IMR-90 (cell line): Measurements from ENCODE around the gene SPDYE4. TPM values are rescaled to one million over a fixed set of nuclear protein-coding genes. Genes with fewer than 3 reads are reported as not detected.

ENCODE experiments used
- ATAC-seq: fragments of 200-7000 bp; cut with Tn5 transposase; 2 replicates; pipeline ENCODE4 v1.9.1; 2020; ENCODE audit warnings: low read depth, mild to moderate bottlenecking, moderate library complexity
- BruUV-seq: library from RNA; stranded (reverse); fragments of 400-500 nt; replicated peaks from 2 replicates; lab custom pipeline; 2021; lab: Mats Ljungman, UMichigan
- CTCF ChIA-PET: fragments of 300-600 bp; formaldehyde crosslinking; extraction: SDS; loops from one replicate; lab custom pipeline; 2021; ENCODE audit warnings: antibody characterized with exemption; lab: Yijun Ruan, JAX
- POLR2A ChIA-PET: fragments of 300-600 bp; sonication (Branson Sonifier 250); formaldehyde crosslinking; loops from one replicate; lab custom pipeline; 2022; ENCODE audit warnings: antibody characterized with exemption; ENCODE audit not compliant: unreplicated experiment; lab: Charles Lee
- DNase-seq: peaks from one replicate; pipeline ENCODE4 v3.0.0; 2013
- H2AFZ ChIP-seq: replicated peaks from 2 replicates; pipeline ENCODE3; 2013; ENCODE audit warnings: low read length, mild to moderate bottlenecking; ENCODE audit not compliant: poor library complexity
- H2AK5ac ChIP-seq: 2 replicates; pipeline ENCODE4 v1.6.1; 2013; ENCODE audit warnings: low read depth, low read length, inconsistent platforms
- H2AK9ac ChIP-seq: replicated peaks from 2 replicates; pipeline ENCODE3; 2013; ENCODE audit warnings: mild to moderate bottlenecking, low read depth, low read length, moderate library complexity; ENCODE audit not compliant: poor library complexity
- H2BK120ac ChIP-seq: 2 replicates; pipeline ENCODE4 v1.6.1; 2013; ENCODE audit warnings: low read depth, low read length, inconsistent platforms
- H2BK15ac ChIP-seq: 3 replicates; pipeline ENCODE4 v1.6.1; 2013; ENCODE audit warnings: low read depth, low read length, inconsistent platforms
- H2BK20ac ChIP-seq: 2 replicates; pipeline ENCODE4 v1.6.1; 2013; ENCODE audit warnings: low read depth, mild to moderate bottlenecking, inconsistent platforms, low read length, moderate library complexity
- H2BK5ac ChIP-seq: 2 replicates; pipeline ENCODE4 v1.6.1; 2013; ENCODE audit warnings: mild to moderate bottlenecking, low read depth, low read length, inconsistent platforms; ENCODE audit not compliant: poor library complexity, severe bottlenecking
- H3K14ac ChIP-seq: replicated peaks from 2 replicates; pipeline ENCODE4 v1.6.1; 2013; ENCODE audit warnings: low read depth, low read length, inconsistent platforms
- H3K18ac ChIP-seq: 2 replicates; pipeline ENCODE4 v1.6.1; 2013; ENCODE audit warnings: low read depth, low read length, control low read depth
- H3K23ac ChIP-seq: 2 replicates; pipeline ENCODE4 v1.6.1; 2013; ENCODE audit warnings: low read depth, low read length, inconsistent platforms
- H3K27ac ChIP-seq: 2 replicates; pipeline ENCODE4 v1.5.1; 2013; ENCODE audit warnings: mild to moderate bottlenecking, control low read depth, low read length; ENCODE audit not compliant: insufficient read depth
- H3K27me3 ChIP-seq: 2 replicates; pipeline ENCODE4 v1.6.1; 2013; ENCODE audit warnings: low read length; ENCODE audit not compliant: control insufficient read depth, insufficient read depth
- H3K36me3 ChIP-seq: 2 replicates; pipeline ENCODE4 v1.6.1; 2013; ENCODE audit warnings: low read length, mixed read lengths; ENCODE audit not compliant: control insufficient read depth, insufficient read depth
- H3K4ac ChIP-seq: 2 replicates; pipeline ENCODE4 v1.6.1; 2013; ENCODE audit warnings: low read depth, low read length, inconsistent platforms
- H3K4me1 ChIP-seq: 2 replicates; pipeline ENCODE4 v1.6.1; 2013; ENCODE audit warnings: low read length, mixed read lengths; ENCODE audit not compliant: control insufficient read depth, insufficient read depth
- H3K4me2 ChIP-seq: 2 replicates; pipeline ENCODE4 v1.6.1; 2013; ENCODE audit warnings: low read depth, mild to moderate bottlenecking, control low read depth, low read length, moderate library complexity
- H3K4me3 ChIP-seq: 2 replicates; pipeline ENCODE4 v1.5.1; 2013; ENCODE audit warnings: low read depth, mild to moderate bottlenecking, control low read depth, low read length, moderate library complexity; ENCODE audit not compliant: insufficient read depth
- H3K56ac ChIP-seq: 2 replicates; pipeline ENCODE4 v1.6.1; 2013; ENCODE audit warnings: low read length, inconsistent platforms; ENCODE audit not compliant: insufficient read depth; ENCODE audit errors: extremely low read depth
- H3K79me1 ChIP-seq, 2 experiments: 2 replicates each; pipeline ENCODE4 v1.6.1; 2013; ENCODE audit warnings: low read length in 2 of 2, inconsistent platforms in 1 of 2, low read depth in 1 of 2
- H3K9ac ChIP-seq: 2 replicates; pipeline ENCODE4 v1.6.1; 2013; ENCODE audit warnings: low read depth, low read length, control low read depth
- H3K9me1 ChIP-seq: 2 replicates; pipeline ENCODE4 v1.6.1; 2013; ENCODE audit warnings: low read length, inconsistent platforms; ENCODE audit not compliant: insufficient read depth
- H3K9me3 ChIP-seq: 2 replicates; pipeline ENCODE4 v1.6.1; 2013; ENCODE audit warnings: low read length; ENCODE audit not compliant: control insufficient read depth, insufficient read depth
- H4K20me1 ChIP-seq: 2 replicates; pipeline ENCODE4 v1.6.1; 2013; ENCODE audit warnings: low read length, inconsistent platforms; ENCODE audit not compliant: insufficient read depth
- H4K5ac ChIP-seq: 2 replicates; pipeline ENCODE4 v1.6.1; 2013; ENCODE audit warnings: mild to moderate bottlenecking, low read depth, low read length, control low read depth
- H4K8ac ChIP-seq, 2 experiments: 2 replicates each; pipeline ENCODE4 v1.6.1; 2013; ENCODE audit warnings: low read depth in 2 of 2, low read length in 2 of 2, control low read depth in 1 of 2, inconsistent platforms in 1 of 2
- H4K91ac ChIP-seq: 2 replicates; pipeline ENCODE4 v1.6.1; 2013; ENCODE audit warnings: low read depth, low read length, inconsistent platforms; ENCODE audit not compliant: insufficient read depth
- CEBPB ChIP-seq: IDR thresholded peaks from 2 replicates; pipeline ENCODE4 v1.6.1; 2012; ENCODE audit warnings: low read depth, low read length, improper control_type of control experiment
- CTCF ChIP-seq: conservative IDR thresholded peaks from 2 replicates; pipeline ENCODE4 v1.5.1; 2012; ENCODE audit warnings: mild to moderate bottlenecking, low read depth, low read length, improper control_type of control experiment
- MXI1 ChIP-seq: IDR thresholded peaks from 2 replicates; pipeline ENCODE4 v1.6.1; 2012; ENCODE audit warnings: low read depth, mild to moderate bottlenecking, low read length, moderate library complexity, borderline replicate concordance
- NFE2L2 ChIP-seq: fragments of 150-350 bp; IDR thresholded peaks from 2 replicates; pipeline ENCODE4 v1.6.1; 2016; ENCODE audit warnings: low read depth, mild to moderate bottlenecking, low read length
- WGBS, 2 experiments: methylation state at CpG; one replicate each; pipeline versions ENCODE4 v1.1.5 to v1.1.7; 2013; ENCODE audit warnings: missing lambda C conversion rate in 2 of 2; ENCODE audit not compliant: insufficient read length in 1 of 2; ENCODE audit errors: extremely low coverage in 2 of 2; 5-methylcytosine and 5-hydroxymethylcytosine counted together
- dilution Hi-C: fragments of 300-500 bp; cut with HindIII; formaldehyde crosslinking; loops from one replicate; pipeline ENCODE4 v1.14.3; 2018; ENCODE audit warnings: low sequenced_read_pairs; ENCODE audit not compliant: unreplicated experiment
- in situ Hi-C: fragments of 300-500 bp; cut with MboI; formaldehyde crosslinking; loops from 3 replicates; pipeline ENCODE4 v1.14.3; 2019; ENCODE audit warnings: low sequenced_read_pairs, inconsistent platforms, mixed read lengths
- intact Hi-C: fragments of 100-400 bp; cut with micrococcal nuclease; formaldehyde crosslinking; loops from 2 replicates; pipeline ENCODE4 v1.10.0; 2022
- polyA plus RNA-seq, 3 experiments: library from polyadenylated mRNA; depleted of rRNA; stranded (reverse); fragments of >200 nt; gene quantifications; 2 replicates each; pipeline ENCODE4 v1.2.3, GENCODE V29; 2012; ENCODE audit warnings: low replicate concordance in 1 of 3
- total RNA-seq: library from RNA; depleted of rRNA; stranded (reverse); fragments of >200 nt; gene quantifications from 2 replicates; pipeline ENCODE4 v1.2.3, GENCODE V29; 2012

The SPDYE4 gene
- total and polyA plus RNA-seq, 2 of the 4 experiments (the other 2 are of a cell fraction) = not detected

GRCh38 chr17:8728971-8729370, 29.4 kb downstream of the SPDYE4 start:
- no peak for DNase-seq
- Histone ChIP-seq H2BK20ac (no peak overlapping the region), H3K27ac (no peak overlapping the region), H3K56ac (no peak overlapping the region), H2BK5ac (no peak overlapping the region), H2AFZ (no peak overlapping the region), H3K79me1 (no peaks in the 10 kb centered on the region), H3K4me3 (no peak overlapping the region), H2BK120ac (no peak overlapping the region), H3K9me3 (no peaks in the 10 kb centered on the region), H3K9ac (no peak overlapping the region), H3K9me1 (no peaks in the 10 kb centered on the region), H3K14ac (no peak overlapping the region), H4K20me1 (no peaks in the 10 kb centered on the region), H3K18ac (no peak overlapping the region), H2BK15ac (no peak overlapping the region), H2AK9ac (no peak overlapping the region), H3K4me2 (no peak overlapping the region), H3K4ac (no peak overlapping the region), H3K4me1 (no peaks in the 10 kb centered on the region), H3K27me3 (no peaks in the 10 kb centered on the region), H4K91ac (no peak overlapping the region), H4K8ac (no peak overlapping the region), H4K5ac (no peak overlapping the region), H3K36me3 (no peaks in the 10 kb centered on the region), H2AK5ac (peak overlapping the region; percentile 1; the same call in 1 of the 2 replicates), H3K23ac (no peak overlapping the region)
- BruUV-seq = no TSS peak
- no peak for ATAC-seq
- CTCF ChIA-PET = interaction anchor here (1.0 kb wide), 1 partner anchor 9 kb away, joined by 5 read pairs; no protein-coding TSS in a partner anchor
- in situ Hi-C loops = no loop called here
- intact Hi-C loops = no loop called here
- 43% methylated on average over 1 of the region's 5 CpGs; no CpG with 5 or more reads in 1 of the 2 experiments for WGBS, 2 experiments
- POLR2A ChIA-PET = no interaction called here
- TF ChIP-seq NFE2L2 (no peak), CEBPB (no peak), CTCF (no peak), MXI1 (no peak)
- dilution Hi-C loops = no loop called here
